Neural cell (in vitro differentiated cells): Measurements from ENCODE around the gene ACTR10. TPM values are rescaled to one million over a fixed set of nuclear protein-coding genes. Genes with fewer than 3 reads are reported as not detected.

ENCODE experiments used
- H2AFZ ChIP-seq: fragments of 200-600, 300-800 bp; sonication (generic), shearing (Covaris generic); 2 replicates; pipeline ENCODE4 v1.6.0; 2014; ENCODE audit warnings: low read depth, mild to moderate bottlenecking, antibody characterized with exemption, low read length, moderate library complexity
- H3F3A ChIP-seq: fragments of 200-600 bp; shearing (Covaris generic); 2 replicates; pipeline ENCODE4 v1.6.1; 2016; ENCODE audit warnings: mild to moderate bottlenecking, moderate library complexity, mixed read lengths, antibody characterized with exemption, low read length; ENCODE audit not compliant: insufficient read depth, poor library complexity, severe bottlenecking
- H3K27ac ChIP-seq: fragments of 200-600, 300-800 bp; sonication (generic), shearing (Covaris generic); 2 replicates; pipeline ENCODE4 v1.5.1; 2014; ENCODE audit warnings: mild to moderate bottlenecking, low read length, moderate library complexity
- H3K27me3 ChIP-seq: fragments of 300-800, 200-600 bp; sonication (generic), shearing (Covaris generic); 2 replicates; pipeline ENCODE4 v1.6.0; 2014; ENCODE audit warnings: mild to moderate bottlenecking, low read depth, low read length, moderate library complexity; ENCODE audit not compliant: insufficient read depth
- H3K36me3 ChIP-seq: fragments of 300-800, 200-600 bp; sonication (generic), shearing (Covaris generic); 2 replicates; pipeline ENCODE4 v1.5.1; 2014; ENCODE audit warnings: mild to moderate bottlenecking, antibody characterized with exemption, low read length, moderate library complexity; ENCODE audit not compliant: insufficient read depth
- H3K4me2 ChIP-seq: fragments of 300-800, 200-600 bp; sonication (generic), shearing (Covaris generic); 2 replicates; pipeline ENCODE4 v1.6.0; 2014; ENCODE audit warnings: mild to moderate bottlenecking, low read length
- H3K4me3 ChIP-seq: fragments of 300-800, 200-600 bp; sonication (generic), shearing (Covaris generic); 2 replicates; pipeline ENCODE4 v1.5.1; 2014; ENCODE audit warnings: mild to moderate bottlenecking, low read length, moderate library complexity
- H3K79me2 ChIP-seq: fragments of 200-600 bp; shearing (Covaris generic); replicated peaks from 2 replicates; pipeline ENCODE4 v1.6.0; 2014; ENCODE audit warnings: mild to moderate bottlenecking, low read length, moderate library complexity; ENCODE audit not compliant: insufficient read depth
- H3K9ac ChIP-seq: fragments of 300-800, 200-600 bp; sonication (generic), shearing (Covaris generic); 2 replicates; pipeline ENCODE4 v1.6.1; 2016; ENCODE audit warnings: mild to moderate bottlenecking, low read length, mixed read lengths
- H3K9me2 ChIP-seq: fragments of 200-600 bp; shearing (Covaris generic); 2 replicates; pipeline ENCODE4 v1.6.1; 2016; ENCODE audit warnings: mild to moderate bottlenecking, low read length, mixed read lengths; ENCODE audit not compliant: insufficient read depth
- H3K9me3 ChIP-seq: fragments of 200-600, 300-800 bp; sonication (generic), shearing (Covaris generic); 2 replicates; pipeline ENCODE4 v1.6.1; 2016; ENCODE audit warnings: mild to moderate bottlenecking, mixed run types, low read length, moderate library complexity, mixed read lengths
- H4K20me1 ChIP-seq: fragments of 200-600 bp; shearing (Covaris generic); 2 replicates; pipeline ENCODE4 v1.6.1; 2016; ENCODE audit warnings: mild to moderate bottlenecking, mixed run types; ENCODE audit not compliant: insufficient read depth
- EP300 ChIP-seq: fragments of 450-650 bp; conservative IDR thresholded peaks from 2 replicates; pipeline ENCODE4 v1.6.1; 2014; ENCODE audit warnings: antibody characterized with exemption, mild to moderate bottlenecking, moderate library complexity; ENCODE audit not compliant: poor library complexity, severe bottlenecking
- EZH2 ChIP-seq: fragments of 200-600, 300-800 bp; shearing (Covaris generic), sonication (generic); IDR thresholded peaks from 2 replicates; pipeline ENCODE4 v1.6.1; 2014; ENCODE audit warnings: antibody characterized with exemption, low read length, borderline replicate concordance, mild to moderate bottlenecking; ENCODE audit not compliant: insufficient read depth, poor library complexity, severe bottlenecking
- MXI1 ChIP-seq: fragments of 450-650 bp; conservative IDR thresholded peaks from 2 replicates; pipeline ENCODE4 v1.6.1; 2014; ENCODE audit warnings: antibody characterized with exemption, mild to moderate bottlenecking; ENCODE audit not compliant: poor library complexity, severe bottlenecking
- POLR2AphosphoS5 ChIP-seq: IDR thresholded peaks from 2 replicates; pipeline ENCODE4 v1.6.1; 2012
- RAD21 ChIP-seq: fragments of 450-650 bp; conservative IDR thresholded peaks from 2 replicates; pipeline ENCODE4 v1.6.1; 2014; ENCODE audit warnings: antibody characterized with exemption, mild to moderate bottlenecking, moderate library complexity
- REST ChIP-seq: IDR thresholded peaks from 2 replicates; pipeline ENCODE4 v1.6.1; 2012; ENCODE audit warnings: borderline replicate concordance
- SMC3 ChIP-seq: fragments of 450-650 bp; conservative IDR thresholded peaks from 2 replicates; pipeline ENCODE4 v1.6.1; 2014; ENCODE audit warnings: antibody characterized with exemption, mild to moderate bottlenecking, moderate library complexity; ENCODE audit not compliant: poor library complexity
- TAF1 ChIP-seq: IDR thresholded peaks from 2 replicates; pipeline ENCODE4 v1.6.1; 2012; ENCODE audit warnings: low read depth
- polyA plus RNA-seq: library from polyadenylated mRNA; depleted of rRNA; stranded (reverse); fragments of >200 nt; gene quantifications from 2 replicates; pipeline ENCODE4 v1.2.3, GENCODE V29; 2014
- TF ChIP-seq, protein P1 (sequence below): fragments of 450-650 bp; IDR thresholded peaks from 2 replicates; pipeline ENCODE4 v1.5.1; 2014; ENCODE audit warnings: antibody characterized with exemption, mild to moderate bottlenecking, moderate library complexity; ENCODE audit not compliant: poor library complexity, severe bottlenecking

Gene ACTR10
- polyA plus RNA-seq, 1 donor from 2014 or later = 401 TPM

DNA sequence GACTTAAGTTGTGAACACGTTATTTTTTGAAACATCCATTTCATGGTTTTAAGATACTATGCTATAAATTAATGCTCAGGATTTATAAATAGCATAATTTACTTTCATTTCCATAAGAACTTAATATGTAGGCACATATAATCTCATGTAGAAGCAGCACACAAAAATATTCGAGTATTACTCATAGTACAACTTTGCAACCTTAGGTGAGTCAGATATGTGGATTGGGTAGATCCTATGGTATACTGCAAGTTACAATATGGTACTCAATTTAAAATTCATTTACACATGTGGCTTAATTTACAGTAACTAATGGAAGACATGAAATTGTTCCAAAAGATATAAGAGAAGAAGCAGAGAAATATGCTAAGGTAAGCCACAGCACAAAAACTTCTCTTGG lies 70.7 kb downstream of the ACTR10 start:
- no peaks in the 10 kb centered on the region for H3K9me2 ChIP-seq
- TF ChIP-seq MXI1 = no peak
- no peak for TF ChIP-seq POLR2AphosphoS5
- TF ChIP-seq, protein P1, sequence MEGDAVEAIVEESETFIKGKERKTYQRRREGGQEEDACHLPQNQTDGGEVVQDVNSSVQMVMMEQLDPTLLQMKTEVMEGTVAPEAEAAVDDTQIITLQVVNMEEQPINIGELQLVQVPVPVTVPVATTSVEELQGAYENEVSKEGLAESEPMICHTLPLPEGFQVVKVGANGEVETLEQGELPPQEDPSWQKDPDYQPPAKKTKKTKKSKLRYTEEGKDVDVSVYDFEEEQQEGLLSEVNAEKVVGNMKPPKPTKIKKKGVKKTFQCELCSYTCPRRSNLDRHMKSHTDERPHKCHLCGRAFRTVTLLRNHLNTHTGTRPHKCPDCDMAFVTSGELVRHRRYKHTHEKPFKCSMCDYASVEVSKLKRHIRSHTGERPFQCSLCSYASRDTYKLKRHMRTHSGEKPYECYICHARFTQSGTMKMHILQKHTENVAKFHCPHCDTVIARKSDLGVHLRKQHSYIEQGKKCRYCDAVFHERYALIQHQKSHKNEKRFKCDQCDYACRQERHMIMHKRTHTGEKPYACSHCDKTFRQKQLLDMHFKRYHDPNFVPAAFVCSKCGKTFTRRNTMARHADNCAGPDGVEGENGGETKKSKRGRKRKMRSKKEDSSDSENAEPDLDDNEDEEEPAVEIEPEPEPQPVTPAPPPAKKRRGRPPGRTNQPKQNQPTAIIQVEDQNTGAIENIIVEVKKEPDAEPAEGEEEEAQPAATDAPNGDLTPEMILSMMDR = no peak
- TF ChIP-seq EZH2 = no peak
- no peak for TF ChIP-seq EP300
- no peak for TF ChIP-seq RAD21
- no peak for TF ChIP-seq SMC3
- no peak for TF ChIP-seq TAF1
- no peak for TF ChIP-seq REST
- H4K20me1 ChIP-seq = no peaks in the 10 kb centered on the region
- no peak overlapping the region for H3K27ac ChIP-seq
- H2AFZ ChIP-seq = no peak overlapping the region
- no peak overlapping the region for H3K4me3 ChIP-seq
- no peaks in the 10 kb centered on the region for H3K9me3 ChIP-seq
- peaks cover 18% of the 10 kb centered on the region for H3K36me3 ChIP-seq
- peaks cover 29% of the 10 kb centered on the region for H3K79me2 ChIP-seq
- no peak overlapping the region for H3K4me2 ChIP-seq
- H3K9ac ChIP-seq = no peak overlapping the region
- no peaks in the 10 kb centered on the region for H3F3A ChIP-seq
- no peaks in the 10 kb centered on the region for H3K27me3 ChIP-seq

DNA sequence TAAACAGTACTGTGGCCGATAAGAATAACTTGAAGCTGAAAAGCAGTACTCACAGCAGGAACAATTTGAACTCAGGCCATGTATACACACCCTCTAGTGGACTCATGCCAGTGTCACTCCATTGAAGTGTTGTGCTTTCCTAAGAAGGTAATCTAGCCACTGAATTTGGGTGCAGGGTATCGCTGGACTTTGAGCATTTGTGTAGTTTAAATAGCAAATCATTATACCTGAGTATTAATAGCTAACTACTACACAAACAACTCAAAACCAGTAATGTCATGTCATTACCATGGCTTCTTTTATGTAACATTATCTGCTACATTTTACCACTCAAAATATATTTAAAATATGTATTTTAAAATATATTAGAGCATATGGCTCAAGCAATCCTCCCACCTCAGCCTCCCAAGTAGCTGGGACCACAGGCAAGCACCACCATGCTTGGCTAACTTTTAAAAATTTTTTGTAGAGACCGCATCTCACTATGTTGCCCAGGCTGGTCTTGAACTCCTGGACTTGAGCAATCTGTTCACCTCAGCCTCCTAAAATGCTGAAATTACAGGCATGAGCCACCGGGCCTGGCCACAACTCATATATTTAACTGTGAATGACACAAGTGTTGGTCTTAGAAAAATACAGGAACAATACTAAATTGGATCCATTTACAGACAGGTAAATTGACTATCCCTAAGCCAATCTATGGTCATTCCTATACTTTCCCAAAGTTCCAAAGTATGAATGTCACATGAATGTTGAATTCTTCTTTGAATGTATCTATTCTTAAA lies 72.8 kb downstream of the ACTR10 start:
- no peaks in the 10 kb centered on the region for H3K9me2 ChIP-seq
- no peaks in the 10 kb centered on the region for H3K9me3 ChIP-seq
- no peaks in the 10 kb centered on the region for H3K27me3 ChIP-seq
- TF ChIP-seq, protein P1 = no peak
- TF ChIP-seq REST (no peak), SMC3 (no peak), MXI1 (no peak), EZH2 (no peak)
- no peak overlapping the region for H2AFZ ChIP-seq
- peaks cover 12% of the 10 kb centered on the region for H3K36me3 ChIP-seq
- no peak overlapping the region for H3K9ac ChIP-seq
- H3K79me2 ChIP-seq = peaks cover 32% of the 10 kb centered on the region
- no peaks in the 10 kb centered on the region for H3F3A ChIP-seq
- H3K4me3 ChIP-seq = no peak overlapping the region
- no peaks in the 10 kb centered on the region for H4K20me1 ChIP-seq
- no peak overlapping the region for H3K4me2 ChIP-seq
- no peak overlapping the region for H3K27ac ChIP-seq
